ENCODE results near the gene SMG5. TPM values are rescaled to one million over a fixed set of nuclear protein-coding genes. Genes with fewer than 3 reads are reported as not detected.

The SMG5 gene
- total RNA-seq, 1 donor from 2014 or later: 84.4 TPM

- no peak for DNase-seq (ENCODE audit: low read depth)
- H3K27me3 ChIP-seq (ENCODE audit: control insufficient read depth, insufficient read depth, low read length): no peaks in the 10 kb centered on the region
- H3K36me3 ChIP-seq (ENCODE audit: control insufficient read depth, insufficient read depth, low read length): no peaks in the 10 kb centered on the region
- no peak overlapping the region for H3K4me3 ChIP-seq (ENCODE audit: low read depth, low read length)
- TF ChIP-seq CTCF (IDR thresholded peaks at IDR 0.05; ENCODE audit: insufficient read depth, low read length, poor library complexity, severe bottlenecking): no peak
Observed at GRCh38 chr1:156293895-156294294, 11.3 kb upstream of the SMG5 start.

GRCh38 chr1:156293098-156293434 is 10.4 kb upstream of the SMG5 start:
- no peaks in the 10 kb centered on the region for H3K36me3 ChIP-seq (ENCODE audit: control insufficient read depth, insufficient read depth, low read length)
- TF ChIP-seq CTCF (IDR thresholded peaks at IDR 0.05; ENCODE audit: insufficient read depth, low read length, poor library complexity, severe bottlenecking): no peak
- H3K4me3 ChIP-seq (ENCODE audit: low read depth, low read length): no peak overlapping the region
- no peaks in the 10 kb centered on the region for H3K27me3 ChIP-seq (ENCODE audit: control insufficient read depth, insufficient read depth, low read length)
- no peak for DNase-seq (ENCODE audit: low read depth)

GRCh38 chr1:156291226-156292061 is 8.8 kb upstream of the SMG5 start:
- DNase-seq (ENCODE audit: low read depth): no peak
- Histone ChIP-seq H3K4me3 (ENCODE audit: low read depth, low read length) (peak overlapping the region; percentile 41), H3K36me3 (ENCODE audit: control insufficient read depth, insufficient read depth, low read length) (no peaks in the 10 kb centered on the region)

GRCh38 chr1:156289857-156290256 is 7.2 kb upstream of the SMG5 start:
- TF ChIP-seq CTCF (IDR thresholded peaks at IDR 0.05; ENCODE audit: insufficient read depth, low read length, poor library complexity, severe bottlenecking): no peak
- DNase-seq (ENCODE audit: low read depth): no peak
- no peak overlapping the region for H3K4me3 ChIP-seq (ENCODE audit: low read depth, low read length)
- no peaks in the 10 kb centered on the region for H3K27me3 ChIP-seq (ENCODE audit: control insufficient read depth, insufficient read depth, low read length)
- H3K36me3 ChIP-seq (ENCODE audit: control insufficient read depth, insufficient read depth, low read length): no peaks in the 10 kb centered on the region

More at GRCh38 chr1:156291226-156292061, 8.8 kb upstream of the SMG5 start:
- no peaks in the 10 kb centered on the region for H3K27me3 ChIP-seq (ENCODE audit: control insufficient read depth, insufficient read depth, low read length)
- TF ChIP-seq CTCF (IDR thresholded peaks at IDR 0.05; ENCODE audit: insufficient read depth, low read length, poor library complexity, severe bottlenecking): no peak

- H3K4me3 ChIP-seq (ENCODE audit: low read depth, low read length): no peak overlapping the region
- H3K36me3 ChIP-seq (ENCODE audit: control insufficient read depth, insufficient read depth, low read length): no peaks in the 10 kb centered on the region
- TF ChIP-seq CTCF (IDR thresholded peaks at IDR 0.05; ENCODE audit: insufficient read depth, low read length, poor library complexity, severe bottlenecking): no peak
- no peak for DNase-seq (ENCODE audit: low read depth)
- no peaks in the 10 kb centered on the region for H3K27me3 ChIP-seq (ENCODE audit: control insufficient read depth, insufficient read depth, low read length)
Observed at GRCh38 chr1:156286061-156286460, 3.4 kb upstream of the SMG5 start.

- Histone ChIP-seq H3K27me3 (ENCODE audit: control insufficient read depth, insufficient read depth, low read length) (no peaks in the 10 kb centered on the region), H3K4me3 (ENCODE audit: low read depth, low read length) (no peak overlapping the region), H3K36me3 (ENCODE audit: control insufficient read depth, insufficient read depth, low read length) (no peaks in the 10 kb centered on the region)
- TF ChIP-seq CTCF (IDR thresholded peaks at IDR 0.05; ENCODE audit: insufficient read depth, low read length, poor library complexity, severe bottlenecking): no peak
- no peak for DNase-seq (ENCODE audit: low read depth)
Observed at GRCh38 chr1:156285437-156285836, 2.8 kb upstream of the SMG5 start.

Measured in kidney epithelial cell (primary cell).